Neural crest cell (in vitro differentiated cells): Measurements from ENCODE around the gene PEX5L. TPM values are rescaled to one million over a fixed set of nuclear protein-coding genes. Genes with fewer than 3 reads are reported as not detected.
A peak's percentile ranks its signal among the peaks of the same experiment; 100 is the strongest.

Experiments
- DNase-seq: peaks from one replicate; pipeline ENCODE4 v3.0.0; 2021; ENCODE audit warnings: low read depth, mixed read lengths, low spot score
- H3K27ac Mint-ChIP-seq: one replicate; pipeline ENCODE4 v1.8.0; 2021; ENCODE audit warnings: mild to moderate bottlenecking, mixed read lengths; ENCODE audit not compliant: unreplicated experiment
- H3K27me3 Mint-ChIP-seq: 2 replicates; pipeline ENCODE4 v1.8.0; 2021; ENCODE audit warnings: low read depth, mild to moderate bottlenecking, mixed read lengths
- H3K36me3 Mint-ChIP-seq: 2 replicates; pipeline ENCODE4 v1.8.0; 2021; ENCODE audit warnings: low read depth, mild to moderate bottlenecking, mixed read lengths
- H3K4me1 Mint-ChIP-seq: 2 replicates; pipeline ENCODE4 v1.8.0; 2021; ENCODE audit warnings: mixed read lengths
- H3K4me3 Mint-ChIP-seq: one replicate; pipeline ENCODE4 v1.8.0; 2021; ENCODE audit warnings: mild to moderate bottlenecking, mixed read lengths
- H3K9me3 Mint-ChIP-seq: 2 replicates; pipeline ENCODE4 v1.8.0; 2021; ENCODE audit warnings: mixed read lengths
- CTCF ChIP-seq: fragments of 200-600 bp; sonication (generic); conservative IDR thresholded peaks from 2 replicates; pipeline ENCODE4 v1.5.0; 2021; ENCODE audit warnings: antibody characterized with exemption, mild to moderate bottlenecking
- total RNA-seq: library from RNA; stranded (reverse); gene quantifications from 2 replicates; pipeline ENCODE4 v1.2.1, GENCODE V29; 2021

The PEX5L gene
- total RNA-seq, 1 donor from 2014 or later: 0.96 TPM

DNA sequence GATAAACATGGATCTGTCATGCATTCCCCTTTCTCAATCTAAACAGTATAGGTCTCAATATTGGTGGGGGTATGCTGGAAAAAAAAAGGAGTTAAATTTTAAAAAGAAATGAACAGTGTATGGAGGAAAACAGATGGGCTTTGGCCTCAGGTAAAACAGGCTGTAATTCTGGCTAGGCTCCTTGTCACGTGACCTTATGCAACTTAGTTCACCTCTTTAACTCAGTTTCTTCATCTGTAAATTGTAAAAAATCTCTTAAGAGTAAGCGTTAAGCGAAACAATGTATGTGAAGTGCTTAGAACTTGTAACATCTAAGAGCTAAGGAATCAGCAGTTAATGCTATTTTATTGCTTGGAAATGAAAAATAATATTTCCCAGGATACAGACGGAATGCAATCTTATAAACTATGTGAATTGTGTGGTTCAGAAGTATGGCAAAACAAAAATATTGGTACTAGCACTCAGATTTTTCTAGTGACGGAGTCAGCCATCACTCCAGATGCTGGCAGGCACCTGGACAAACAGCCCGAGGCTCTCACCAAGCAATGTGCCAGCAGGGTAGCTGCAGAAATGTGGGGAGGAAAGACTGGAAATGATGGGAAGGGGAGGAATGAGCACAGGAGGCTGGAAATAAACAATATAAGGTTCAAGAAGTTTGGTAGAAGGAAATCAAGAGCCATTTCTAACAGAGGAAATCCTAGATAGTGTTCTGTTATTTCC lies 211.1 kb downstream of the PEX5L start:
- no peak for TF ChIP-seq CTCF
- Mint-ChIP-seq H3K9me3 (no peaks in the 10 kb centered on the region), H3K4me3 (no peak overlapping the region), H3K27me3 (peaks cover 5% of the 10 kb centered on the region), H3K27ac (no peak overlapping the region), H3K36me3 (no peaks in the 10 kb centered on the region), H3K4me1 (no peaks in the 10 kb centered on the region)
- no peak for DNase-seq

- Mint-ChIP-seq H3K4me1 (no peaks in the 10 kb centered on the region), H3K9me3 (no peaks in the 10 kb centered on the region), H3K27me3 (peaks cover 2% of the 10 kb centered on the region), H3K27ac (no peak overlapping the region), H3K4me3 (no peak overlapping the region), H3K36me3 (no peaks in the 10 kb centered on the region)
- no peak for TF ChIP-seq CTCF
- DNase-seq: no peak
Observed at GRCh38 chr3:179822296-179822695, 214.4 kb downstream of the PEX5L start.

- no peak overlapping the region for H3K4me3 Mint-ChIP-seq
- H3K9me3 Mint-ChIP-seq: no peaks in the 10 kb centered on the region
- H3K4me1 Mint-ChIP-seq: no peaks in the 10 kb centered on the region
- no peak for TF ChIP-seq CTCF
- no peaks in the 10 kb centered on the region for H3K36me3 Mint-ChIP-seq
- DNase-seq: no peak
- H3K27me3 Mint-ChIP-seq: peaks cover 2% of the 10 kb centered on the region
- H3K27ac Mint-ChIP-seq: no peak overlapping the region
Observed at GRCh38 chr3:179819379-179819778, 217.4 kb downstream of the PEX5L start.

DNA sequence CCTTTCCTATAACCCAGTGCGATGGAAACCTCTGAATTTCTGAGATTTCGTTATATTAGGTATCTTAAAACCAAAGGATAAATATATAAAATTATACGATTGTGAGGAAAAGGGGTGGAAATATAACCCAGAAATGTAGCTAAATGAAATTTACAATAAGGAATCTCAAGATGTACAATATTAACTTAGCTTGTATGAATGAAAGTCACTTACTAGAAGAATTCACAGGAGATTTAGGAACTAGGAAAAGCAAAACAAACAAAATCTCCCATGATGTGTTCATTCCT lies 224.7 kb downstream of the PEX5L start:
- H3K9me3 Mint-ChIP-seq: no peaks in the 10 kb centered on the region
- no peak overlapping the region for H3K4me3 Mint-ChIP-seq
- no peak for DNase-seq
- H3K27me3 Mint-ChIP-seq: no peaks in the 10 kb centered on the region
- peaks cover 7% of the 10 kb centered on the region for H3K4me1 Mint-ChIP-seq
- no peak overlapping the region for H3K27ac Mint-ChIP-seq
- H3K36me3 Mint-ChIP-seq: no peaks in the 10 kb centered on the region
- no peak for TF ChIP-seq CTCF

GRCh38 chr3:179811321-179812095 lies 225.2 kb downstream of the PEX5L start:
- H3K27ac Mint-ChIP-seq: no peak overlapping the region
- no peaks in the 10 kb centered on the region for H3K27me3 Mint-ChIP-seq
- peaks cover 7% of the 10 kb centered on the region for H3K4me1 Mint-ChIP-seq
- no peaks in the 10 kb centered on the region for H3K9me3 Mint-ChIP-seq
- no peak overlapping the region for H3K4me3 Mint-ChIP-seq
- DNase-seq: peak; percentile 39
- no peaks in the 10 kb centered on the region for H3K36me3 Mint-ChIP-seq
- peak; percentile 83 for TF ChIP-seq CTCF
